ENCODE data around the gene IGF2. TPM values are rescaled to one million over a fixed set of nuclear protein-coding genes. Genes with fewer than 3 reads are reported as not detected.

The IGF2 gene
- total RNA-seq, 1 experiment from 2014 or later: 0.29 TPM

DNA sequence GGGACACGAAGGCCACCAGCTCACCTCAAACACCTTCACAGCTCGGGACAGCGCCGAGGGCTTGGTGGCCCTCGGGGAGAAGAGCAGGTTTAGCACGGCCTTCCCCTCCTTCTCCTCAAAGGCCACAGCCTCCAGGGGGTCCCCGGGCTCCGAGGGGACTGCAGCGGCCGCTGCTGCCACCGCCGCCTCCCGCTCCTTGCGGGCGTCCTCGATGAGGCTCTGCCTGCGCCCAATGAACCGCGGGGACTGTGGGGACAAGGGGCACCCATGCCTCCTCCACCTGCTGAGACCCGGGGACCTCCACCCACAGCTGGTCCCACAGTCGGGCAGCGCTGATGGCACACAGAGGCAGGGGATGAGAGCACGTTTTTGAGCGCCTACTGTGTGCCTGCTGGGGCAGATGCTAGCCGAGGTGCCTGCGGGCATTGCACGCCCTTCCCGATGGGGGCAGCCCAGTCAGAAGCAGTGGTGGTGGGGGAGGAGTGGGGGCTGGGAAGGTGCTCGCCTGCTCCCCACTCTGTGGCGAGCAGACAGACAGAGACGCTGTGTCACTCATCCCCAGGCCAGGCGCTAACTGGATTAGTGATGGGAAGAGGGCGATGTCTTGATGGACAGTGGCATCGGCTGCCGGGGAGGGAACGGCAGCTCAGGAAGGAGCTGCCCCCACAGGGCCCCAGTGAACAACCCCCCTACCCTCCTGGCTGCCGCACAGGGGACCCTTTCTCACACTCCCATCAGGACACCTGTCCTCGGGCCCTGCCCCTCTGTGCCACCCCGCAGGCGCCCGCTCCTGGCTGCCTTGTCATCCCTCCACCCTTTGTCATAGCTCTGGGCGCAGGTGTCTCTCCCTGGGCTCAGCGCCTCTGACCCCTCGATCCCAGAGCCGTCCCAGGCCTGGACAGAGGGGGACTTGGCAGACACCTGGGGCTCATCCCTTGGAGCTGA is 30.7 kb upstream of the IGF2 start:
- DNase-seq (ENCODE audit: low read depth): no peak

DNA sequence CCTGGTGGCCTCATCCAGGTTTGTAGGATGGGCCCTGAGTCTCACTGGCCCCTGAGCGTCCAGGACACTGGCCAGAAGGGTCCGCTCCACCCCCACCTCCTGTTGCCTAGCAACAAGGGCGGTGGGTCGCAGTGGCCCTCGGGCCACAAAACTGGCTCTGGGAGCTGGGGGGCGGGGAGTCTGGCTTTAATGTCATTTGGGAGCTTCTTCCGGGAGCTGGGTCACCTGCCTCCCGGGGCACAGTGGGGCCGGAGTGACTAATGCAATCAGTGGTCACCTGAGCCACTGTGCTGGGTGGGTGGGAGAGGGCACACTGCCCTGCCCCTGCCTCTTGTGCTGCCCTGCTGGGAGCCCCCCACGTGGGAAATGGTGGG is 29.8 kb upstream of the IGF2 start:
- DNase-seq (ENCODE audit: low read depth): no peak

DNA sequence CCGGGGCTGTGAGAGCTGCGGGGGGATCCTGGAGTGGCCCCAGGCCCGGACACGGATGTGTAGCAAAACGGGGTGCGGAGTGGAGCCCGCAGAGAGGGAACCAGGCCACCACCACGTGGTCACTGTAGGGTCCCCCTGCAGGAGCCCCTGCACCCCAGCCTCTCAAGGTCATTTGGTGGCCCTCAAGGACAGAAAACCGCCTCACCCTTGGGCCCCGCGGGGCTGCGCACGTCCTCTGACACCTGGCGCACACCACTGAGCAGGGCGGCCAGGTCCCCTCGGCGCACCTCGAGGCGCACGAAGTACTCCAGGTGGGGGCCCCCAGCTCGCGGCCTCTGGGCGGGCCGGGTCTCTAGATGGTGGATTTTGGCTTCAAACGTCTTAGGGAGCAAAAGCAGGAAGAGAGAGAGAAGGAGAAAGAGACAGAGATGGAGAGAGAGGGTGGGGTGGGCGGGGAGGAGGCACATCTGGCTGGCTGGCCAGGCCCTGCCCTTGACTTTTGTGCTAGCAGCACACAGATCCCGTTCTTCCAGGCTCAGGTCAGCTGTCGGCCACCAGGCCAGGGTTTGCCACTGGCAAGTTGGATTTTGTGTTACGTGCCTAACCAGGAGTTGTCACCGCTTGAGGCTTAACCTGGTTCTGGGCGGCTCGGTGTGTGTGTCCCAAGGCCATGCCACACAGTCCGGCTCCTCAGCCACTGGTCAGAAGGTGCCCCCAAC is 29.3 kb upstream of the IGF2 start:
- no peak for DNase-seq (ENCODE audit: low read depth)

DNA sequence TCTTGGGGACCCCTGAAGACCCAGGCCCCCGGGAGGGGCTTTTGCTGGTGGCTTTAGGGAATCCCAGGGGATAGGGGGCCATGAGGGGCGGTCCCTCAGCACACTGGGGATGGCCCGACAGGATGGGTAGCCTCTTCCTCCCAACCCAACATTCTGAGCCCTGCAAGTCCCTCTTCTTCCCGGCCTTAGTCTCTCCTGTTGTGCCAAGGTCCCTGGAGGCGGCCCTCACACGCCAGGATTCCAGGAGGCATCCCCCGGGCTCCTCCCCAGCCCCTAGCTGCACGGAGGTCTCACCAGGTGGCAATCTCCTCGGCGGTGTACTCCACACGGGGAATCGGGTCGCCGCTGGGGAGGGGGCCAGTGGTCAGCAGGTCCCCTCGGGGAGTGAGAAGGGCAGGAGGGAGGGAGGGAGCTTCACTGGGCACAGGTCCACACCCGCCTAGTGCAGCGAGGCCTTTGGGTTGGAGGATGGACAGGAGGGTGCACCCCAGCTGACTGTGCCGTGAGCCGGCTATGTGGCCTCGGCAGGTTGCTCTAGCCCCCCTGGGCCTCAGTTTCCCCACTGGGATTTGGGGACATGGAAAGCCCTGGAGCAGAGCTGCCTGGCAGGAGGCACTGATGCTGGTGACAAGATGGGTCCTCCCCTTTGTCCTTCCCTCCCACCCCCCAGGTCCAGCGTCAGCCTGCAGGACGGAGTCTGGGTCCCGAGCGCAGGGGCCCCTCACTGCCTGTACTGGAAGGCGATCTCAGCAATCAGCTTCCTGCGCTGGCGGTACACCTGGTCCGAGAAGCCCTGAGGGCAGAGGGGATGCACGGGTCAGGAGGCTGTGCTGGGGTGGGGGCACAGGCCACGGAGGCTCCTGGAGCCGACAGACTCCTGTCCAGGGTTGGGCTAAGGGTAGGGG is 28.2 kb upstream of the IGF2 start:
- no peak for DNase-seq (ENCODE audit: low read depth)

DNA sequence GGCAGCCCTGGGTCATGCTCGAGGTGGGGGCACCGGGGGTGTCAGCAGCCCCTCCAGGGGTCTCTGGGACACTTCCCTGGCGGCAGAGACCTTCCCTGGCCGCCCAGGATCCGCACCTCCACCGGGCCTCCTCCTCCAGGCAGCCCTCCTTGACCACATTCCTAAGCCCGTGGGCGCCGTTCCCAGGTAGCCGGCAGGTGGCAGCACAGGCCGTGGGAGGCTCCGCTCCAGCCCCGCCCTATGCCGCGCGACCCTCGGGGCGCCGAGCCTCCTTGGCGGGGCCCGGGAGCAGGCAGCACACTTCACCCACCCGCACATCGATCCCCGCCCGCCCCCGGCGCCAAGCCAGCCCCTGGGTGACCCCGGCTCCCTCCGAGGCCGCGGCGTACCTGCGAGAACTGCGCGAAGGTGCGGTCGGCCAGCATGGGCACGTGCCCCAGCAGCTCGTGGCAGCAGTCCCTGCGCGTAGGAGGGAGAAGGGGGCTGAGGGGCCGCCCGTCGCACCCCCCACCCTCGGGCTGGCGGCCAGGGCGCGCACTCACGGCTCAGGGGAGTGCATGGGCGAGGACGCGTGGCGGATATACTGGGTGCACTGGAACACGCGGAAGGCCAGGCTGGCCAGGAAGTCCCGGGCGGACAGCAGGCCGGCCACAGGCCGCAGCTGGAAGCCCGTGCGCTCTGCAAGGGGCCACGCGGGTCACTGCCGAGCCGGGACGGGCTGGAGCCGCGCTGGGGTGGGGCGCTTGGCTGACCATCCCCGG is 27.1 kb upstream of the IGF2 start:
- DNase-seq (ENCODE audit: low read depth): peak; percentile 50

DNA sequence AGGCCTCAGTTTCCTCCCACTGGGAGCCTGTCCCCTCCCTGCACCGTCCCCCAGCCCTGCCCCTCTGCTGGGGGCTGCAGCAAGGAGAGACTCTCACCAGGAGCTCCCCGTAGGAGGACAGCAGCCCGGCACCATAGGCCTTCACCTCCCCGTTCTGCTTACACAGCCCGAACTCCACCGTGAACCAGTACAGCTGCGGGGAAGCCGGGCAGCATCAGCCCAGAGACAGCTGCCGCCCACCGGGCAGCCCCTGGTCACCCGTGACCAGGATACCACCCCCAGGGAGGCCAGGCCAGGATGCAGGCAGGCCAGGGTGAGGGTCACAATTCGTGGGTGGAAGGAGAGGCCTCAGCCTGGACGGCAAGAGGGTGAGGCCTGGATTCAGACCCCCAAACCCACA is 26.4 kb upstream of the IGF2 start:
- DNase-seq (ENCODE audit: low read depth): no peak

DNA sequence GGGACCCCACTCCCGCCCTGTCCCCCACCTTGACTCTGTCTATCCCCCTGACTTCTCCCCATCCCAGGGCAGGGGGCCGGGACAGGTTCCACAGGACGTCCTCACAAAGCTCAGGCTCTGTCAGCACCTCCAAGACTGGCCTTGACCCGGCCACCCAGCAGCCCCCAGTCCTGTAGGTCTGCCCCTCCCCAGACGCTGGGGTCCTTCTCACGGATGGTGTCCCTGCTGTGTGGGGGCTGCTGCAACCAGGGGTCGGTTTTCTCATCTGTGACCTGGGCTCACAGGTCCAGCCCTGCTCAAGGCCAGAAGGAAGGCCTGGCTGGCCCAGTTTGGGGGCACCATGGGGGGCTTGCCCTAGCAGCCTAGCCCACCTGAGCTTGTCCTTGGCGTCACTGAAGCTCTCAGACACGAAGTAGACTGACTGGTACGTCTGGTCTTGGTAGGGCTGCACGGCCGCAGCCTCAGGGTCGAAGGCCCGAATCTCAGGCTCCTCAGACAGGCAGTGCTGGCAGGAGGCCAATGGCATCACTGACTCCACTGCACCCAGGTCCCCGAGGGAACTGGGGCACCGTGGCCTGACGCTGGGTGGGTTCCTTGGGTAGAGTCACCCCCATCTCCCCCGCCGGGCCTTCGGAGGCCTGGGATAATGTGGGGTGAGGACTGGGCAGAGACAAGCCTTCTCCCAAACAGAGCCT is 25.8 kb upstream of the IGF2 start:
- DNase-seq (ENCODE audit: low read depth): no peak

DNA sequence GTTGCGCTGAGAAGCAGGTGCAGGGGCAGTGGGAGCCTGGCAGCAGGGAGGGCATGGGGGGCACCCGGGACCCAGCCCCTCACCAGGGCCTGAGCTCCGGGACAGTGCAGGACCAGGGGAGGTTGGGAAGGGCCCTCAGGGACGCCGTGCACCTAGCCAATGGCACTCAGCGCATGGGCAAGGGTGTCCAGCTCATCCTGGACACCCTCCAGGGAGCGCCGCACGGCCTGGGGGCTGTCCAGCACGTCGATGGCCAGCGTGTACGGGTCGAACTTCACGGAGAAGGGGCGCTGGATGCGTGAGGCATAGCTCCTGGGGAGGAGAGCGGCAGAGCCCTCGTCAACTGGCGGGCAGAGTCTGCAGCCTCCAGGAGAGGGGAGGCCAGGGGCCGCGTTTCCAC is 24.9 kb upstream of the IGF2 start:
- no peak for DNase-seq (ENCODE audit: low read depth)

DNA sequence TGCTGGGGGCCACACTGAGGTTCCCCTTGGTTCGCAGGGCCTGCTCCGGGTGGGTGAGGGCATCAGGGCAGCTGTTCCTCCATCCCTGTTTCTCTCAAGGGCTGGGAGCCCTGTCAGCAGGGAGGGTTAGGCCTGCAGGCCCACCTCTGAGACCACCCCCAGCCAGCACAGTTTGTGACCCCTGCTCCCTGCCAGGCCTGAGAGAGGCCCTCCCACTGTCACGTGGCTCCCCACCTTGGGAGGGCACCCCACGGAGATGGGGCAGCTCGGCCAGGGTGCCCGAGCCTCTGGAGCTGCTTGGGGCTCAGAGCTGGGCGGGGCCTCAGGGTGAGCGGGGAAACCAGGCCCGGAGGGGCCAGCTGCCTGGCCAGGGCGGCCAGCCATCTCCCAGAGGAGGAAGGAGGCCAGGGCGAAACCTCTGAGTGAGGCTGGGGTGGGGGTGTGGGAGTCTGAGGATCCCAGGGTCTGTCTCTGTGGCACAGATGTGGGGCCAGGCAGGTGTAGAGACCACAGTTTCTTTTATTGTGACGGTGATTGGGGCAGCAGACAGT is 24.3 kb upstream of the IGF2 start:
- DNase-seq (ENCODE audit: low read depth): no peak

DNA sequence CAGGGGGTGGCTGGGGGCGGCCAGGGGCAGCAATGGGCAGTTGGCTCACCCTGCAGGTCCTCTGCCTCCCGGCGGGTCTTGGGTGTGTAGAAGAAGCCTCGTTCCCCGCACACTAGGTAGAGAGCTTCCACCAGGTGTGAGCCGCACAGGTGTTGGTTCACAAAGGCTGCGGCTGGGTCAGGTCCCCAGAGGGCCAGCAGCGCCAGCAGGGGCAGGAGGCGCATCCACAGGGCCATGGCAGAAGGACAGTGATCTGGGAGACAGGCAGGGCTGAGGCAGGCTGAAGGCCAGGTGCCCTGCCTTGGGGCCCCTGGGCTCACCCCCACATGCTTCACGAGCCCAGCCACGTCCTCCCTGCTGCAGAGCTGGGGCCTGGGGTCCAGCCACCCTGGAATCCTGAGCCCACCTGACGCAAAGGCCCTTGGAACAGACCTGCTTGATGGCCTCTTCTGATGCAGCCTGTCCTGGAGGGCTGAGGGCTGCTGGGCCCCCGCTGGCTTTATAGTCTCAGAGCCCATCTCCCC is 21.6 kb upstream of the IGF2 start, which contains the start of gene INS:
TSS of gene INS (minus strand) at position 474 of the 524 bp plus-strand sequence. CDS start at position 236, 238 bp downstream.
- DNase-seq (ENCODE audit: low read depth): no peak

DNA sequence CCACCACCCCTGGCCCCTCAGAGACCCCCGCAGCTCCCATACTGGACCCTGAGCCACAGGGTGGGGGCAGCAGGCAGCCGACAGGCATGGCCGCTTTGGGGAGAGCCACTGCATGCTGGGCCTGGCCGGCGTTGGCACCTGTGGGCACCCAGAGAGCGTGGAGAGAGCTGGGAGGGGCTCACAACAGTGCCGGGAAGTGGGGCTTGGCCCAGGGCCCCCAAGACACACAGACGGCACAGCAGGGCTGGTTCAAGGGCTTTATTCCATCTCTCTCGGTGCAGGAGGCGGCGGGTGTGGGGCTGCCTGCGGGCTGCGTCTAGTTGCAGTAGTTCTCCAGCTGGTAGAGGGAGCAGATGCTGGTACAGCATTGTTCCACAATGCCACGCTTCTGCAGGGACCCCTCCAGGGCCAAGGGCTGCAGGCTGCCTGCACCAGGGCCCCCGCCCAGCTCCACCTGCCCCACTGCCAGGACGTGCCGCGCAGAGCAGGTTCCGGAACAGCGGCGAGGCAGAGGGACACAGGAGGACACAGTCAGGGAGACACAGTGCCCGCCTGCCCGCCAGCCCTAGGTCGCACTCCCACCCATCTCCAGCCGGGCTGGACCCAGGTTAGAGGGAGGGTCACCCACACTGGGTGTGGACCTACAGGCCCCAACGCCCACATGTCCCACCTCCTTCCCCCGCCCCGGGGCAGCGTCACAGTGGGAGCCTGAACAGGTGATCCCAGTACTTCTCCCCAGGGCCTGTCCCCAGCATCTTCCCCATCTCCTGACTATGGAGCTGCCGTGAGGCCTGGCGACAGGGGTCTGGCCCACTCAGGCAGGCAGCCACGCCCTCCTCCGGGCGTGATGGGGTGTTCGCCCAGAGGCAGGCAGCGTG is 20.6 kb upstream of the IGF2 start:
- no peak for DNase-seq (ENCODE audit: low read depth)

DNA sequence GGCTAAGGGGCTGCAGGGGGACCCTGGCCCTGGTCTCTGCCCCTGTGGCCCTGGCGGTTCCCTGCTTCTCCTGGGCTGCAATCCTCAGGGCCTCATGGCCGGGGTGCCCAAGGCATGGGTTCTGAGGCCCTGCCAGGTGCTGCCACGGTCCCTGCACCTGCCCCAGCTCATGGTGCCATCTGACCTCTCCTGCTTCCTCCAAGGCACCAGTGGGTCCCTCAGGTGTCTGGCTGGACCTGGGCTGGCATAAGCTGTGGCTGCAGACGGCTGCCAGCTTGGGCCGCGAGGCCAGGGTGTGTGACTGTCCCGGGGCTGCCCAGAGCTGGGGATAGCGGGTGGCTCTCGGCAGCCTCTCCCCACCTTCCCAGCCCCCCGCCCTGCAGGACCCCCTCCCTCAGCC is 19.8 kb upstream of the IGF2 start:
- DNase-seq (ENCODE audit: low read depth): no peak

DNA sequence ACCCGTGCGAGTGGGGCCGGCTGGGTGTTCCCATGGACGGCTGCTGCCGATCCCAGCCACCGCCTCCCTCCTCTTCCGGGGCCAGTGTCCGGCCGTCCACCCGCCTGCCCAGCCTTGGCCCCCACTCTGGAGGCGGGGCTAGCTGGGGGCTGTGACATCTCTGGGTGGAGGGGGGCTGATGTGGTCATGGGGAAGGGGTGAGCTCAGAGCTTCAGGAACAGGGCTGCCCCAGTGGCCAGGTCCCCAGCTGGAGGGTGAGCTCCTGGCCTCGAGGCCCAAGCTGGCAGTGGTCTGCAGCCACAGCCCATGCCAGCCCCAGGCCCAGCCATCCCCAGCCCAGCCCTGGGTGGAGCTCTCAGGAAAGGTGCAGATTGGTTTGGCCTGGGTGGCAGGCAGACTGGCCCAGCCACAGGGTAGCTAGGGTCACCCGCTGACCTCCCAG is 19.1 kb upstream of the IGF2 start:
- no peak for DNase-seq (ENCODE audit: low read depth)

DNA sequence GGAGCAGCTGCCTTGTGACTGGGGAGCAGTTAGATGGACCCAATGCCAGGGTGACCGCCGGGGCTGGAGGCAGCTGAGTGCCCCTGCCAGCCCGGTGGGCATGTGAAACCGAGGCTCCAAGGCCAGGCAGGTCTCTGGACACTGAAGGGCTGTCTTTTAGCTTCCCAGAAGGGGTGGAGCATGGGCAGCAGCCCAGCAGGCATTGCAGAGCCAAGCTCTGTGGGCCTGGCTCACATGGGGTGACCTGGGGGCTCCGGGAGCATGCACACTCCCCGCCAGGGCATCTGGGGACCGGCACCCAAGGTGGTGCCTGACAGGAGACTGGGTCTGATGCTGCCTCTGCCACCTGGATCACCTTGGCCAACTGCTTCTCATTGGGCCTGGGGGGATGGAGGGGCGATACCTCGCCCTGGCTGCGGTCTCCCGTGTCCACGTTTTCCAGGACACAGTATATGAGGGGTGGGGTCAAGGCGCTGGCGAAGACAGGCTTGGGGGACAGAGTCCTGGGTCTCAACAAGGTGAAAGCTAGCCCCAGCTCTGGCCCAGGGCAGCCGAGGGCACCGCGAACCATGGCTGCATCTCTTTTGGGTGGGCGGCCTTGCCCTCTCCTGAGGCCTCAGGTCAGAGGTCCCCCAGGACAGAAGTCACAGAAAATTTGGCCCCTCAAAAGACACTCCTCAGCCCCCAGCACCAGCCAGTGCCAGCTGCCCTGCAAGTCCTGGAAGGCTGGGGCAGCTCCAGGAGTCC is 18.3 kb upstream of the IGF2 start:
- no peak for DNase-seq (ENCODE audit: low read depth)

DNA sequence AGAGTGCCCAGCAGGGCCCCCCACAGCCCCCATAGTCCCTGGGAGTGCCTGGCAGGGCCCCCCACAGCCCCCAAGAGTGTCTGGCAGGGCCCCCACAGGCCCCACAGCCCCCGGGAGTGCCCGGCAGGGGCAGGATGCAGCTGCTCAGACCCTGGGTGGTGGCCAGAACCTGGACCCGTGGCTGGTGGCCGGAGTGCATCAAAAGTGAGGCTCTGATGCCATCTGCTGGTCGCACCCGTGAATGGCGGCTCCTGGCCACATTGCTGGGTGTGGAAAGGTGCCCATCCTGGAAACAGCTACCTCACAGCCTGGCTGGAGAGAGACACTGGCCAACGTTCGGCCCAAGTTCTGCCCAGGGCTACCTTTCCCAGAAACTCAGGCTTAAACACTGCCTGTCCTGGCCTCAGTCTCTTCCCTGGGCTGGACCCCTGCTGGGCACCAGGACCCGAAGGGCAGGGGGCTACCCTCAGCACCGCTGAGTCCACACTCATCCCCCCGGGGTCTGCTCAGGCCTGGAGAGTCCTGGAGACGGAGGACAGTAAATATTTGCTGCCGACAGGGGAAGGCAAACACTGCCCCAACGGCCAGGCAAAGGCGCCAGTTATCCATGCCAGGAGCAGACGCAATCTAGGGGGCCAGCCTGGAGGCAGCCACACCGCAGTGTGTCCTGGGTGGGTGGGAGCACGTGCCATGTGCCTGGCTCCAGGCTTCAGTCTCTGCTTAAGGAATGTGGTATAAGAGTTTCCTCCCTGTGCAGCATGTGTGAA is 17.4 kb upstream of the IGF2 start:
- peak; percentile 73 for DNase-seq (ENCODE audit: low read depth)

DNA sequence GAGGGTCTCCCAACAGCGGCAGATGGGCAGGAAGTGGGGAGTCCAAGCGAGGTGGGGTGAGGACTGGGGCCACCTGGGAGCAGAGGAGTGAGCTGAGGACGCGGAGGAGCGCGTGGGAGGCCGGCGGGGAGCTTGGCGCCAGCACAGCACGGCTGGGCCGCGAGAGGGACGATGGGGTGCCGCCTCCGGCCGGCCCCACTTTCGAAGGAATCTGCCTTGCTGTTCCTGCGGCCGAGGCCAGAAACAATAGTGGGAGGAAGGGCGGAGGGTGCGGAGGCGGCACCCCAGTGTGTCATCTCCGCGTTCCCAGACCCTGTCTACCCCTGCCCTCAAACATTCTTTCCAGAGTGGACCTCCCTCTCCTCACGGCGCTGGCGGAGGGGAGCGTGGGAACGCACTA is 16.3 kb upstream of the IGF2 start:
- DNase-seq (ENCODE audit: low read depth): no peak

DNA sequence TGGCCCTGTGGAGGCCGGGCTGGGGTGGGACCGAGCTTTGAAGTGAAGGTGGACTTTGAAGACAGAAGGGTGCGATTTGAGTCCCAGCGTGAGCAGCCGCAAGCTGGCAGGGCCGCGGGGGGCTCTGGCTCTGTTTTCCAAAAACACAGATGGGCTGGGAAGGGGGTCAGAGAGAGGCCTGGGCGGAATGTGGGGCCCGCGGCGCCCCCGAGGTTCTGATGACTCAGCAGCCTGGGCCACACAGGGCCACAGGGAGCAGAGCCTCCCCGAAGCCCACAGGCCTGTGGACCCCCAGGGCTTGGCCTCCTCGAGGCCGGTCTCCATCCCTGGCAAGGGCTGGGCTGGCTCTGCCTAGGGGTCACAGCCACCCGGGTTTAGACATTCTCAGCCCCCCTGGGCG is 15.7 kb upstream of the IGF2 start:
- no peak for DNase-seq (ENCODE audit: low read depth)

Data from Daoy (cell line).